Effector CD4-positive, alpha-beta T cell (primary cell): ENCODE results near the gene MT4.
"Not testable (repeated sequence)": the region's sequence is repeated elsewhere in the genome, so short reads cannot be mapped to it uniquely, and the experiment has no call there.

Experiments
- DNase-seq: peaks from one replicate; pipeline ENCODE4 v3.0.0-alpha.2; 2020

MT4 gene

DNA sequence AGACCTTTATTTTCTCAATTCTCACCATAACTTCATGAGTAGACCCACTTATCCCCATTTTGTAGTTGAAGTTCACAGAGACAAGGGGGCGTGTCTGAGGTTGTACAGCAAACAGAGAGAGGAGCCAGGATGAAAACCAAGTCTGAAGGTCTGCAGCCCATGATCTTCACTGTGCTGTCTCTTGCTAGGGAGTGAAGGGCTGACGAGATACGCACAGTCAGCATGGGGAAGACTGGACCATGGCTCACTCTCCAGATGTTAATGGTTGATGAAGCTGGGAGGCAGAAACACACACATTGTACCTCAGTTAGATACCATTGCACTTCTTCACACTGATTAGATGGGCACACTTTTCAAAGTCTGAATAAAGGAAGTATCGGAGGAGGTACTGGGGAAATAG is 5.8 kb upstream of the MT4 start:
- DNase-seq: no peak

DNA sequence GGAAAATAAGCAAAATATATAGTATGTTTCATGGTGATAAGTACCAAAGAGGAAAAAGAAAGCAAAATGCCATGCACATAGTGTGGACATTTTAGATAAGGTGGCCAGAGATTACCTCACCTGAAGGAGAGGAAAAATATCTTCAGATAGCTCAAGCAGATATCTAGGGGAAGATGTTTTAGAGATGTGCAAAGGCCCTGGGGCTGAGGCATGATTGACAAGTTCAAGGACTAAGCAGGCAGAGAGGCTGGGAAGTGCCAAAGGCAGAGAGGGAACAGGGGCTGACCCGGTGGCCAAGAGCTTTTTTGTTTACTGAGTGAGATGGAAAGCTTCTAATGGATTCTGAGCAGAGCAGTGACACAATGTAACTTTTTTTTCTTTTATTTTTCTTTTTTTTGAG is 4.4 kb upstream of the MT4 start:
- no peak for DNase-seq

DNA sequence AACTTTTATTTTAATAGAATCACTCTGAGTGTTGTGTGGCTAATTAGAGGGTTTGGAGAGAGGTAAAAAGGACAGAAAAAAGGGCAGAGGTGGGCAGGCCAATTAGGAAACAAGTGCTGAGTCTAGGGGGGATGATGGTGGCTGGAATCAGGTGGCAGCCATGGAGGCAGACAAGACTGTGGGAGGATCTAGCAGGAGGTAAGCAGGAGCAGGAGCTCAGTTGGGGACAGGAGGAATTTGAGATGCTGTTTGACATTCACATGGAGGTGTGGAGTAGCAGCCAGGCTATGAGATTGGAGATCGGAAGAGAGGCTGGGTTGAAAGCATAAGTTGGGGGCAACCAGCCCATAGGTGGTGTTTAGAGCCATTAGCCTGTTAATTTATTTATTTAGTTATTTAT is 3.7 kb upstream of the MT4 start:
- DNase-seq: no peak

DNA sequence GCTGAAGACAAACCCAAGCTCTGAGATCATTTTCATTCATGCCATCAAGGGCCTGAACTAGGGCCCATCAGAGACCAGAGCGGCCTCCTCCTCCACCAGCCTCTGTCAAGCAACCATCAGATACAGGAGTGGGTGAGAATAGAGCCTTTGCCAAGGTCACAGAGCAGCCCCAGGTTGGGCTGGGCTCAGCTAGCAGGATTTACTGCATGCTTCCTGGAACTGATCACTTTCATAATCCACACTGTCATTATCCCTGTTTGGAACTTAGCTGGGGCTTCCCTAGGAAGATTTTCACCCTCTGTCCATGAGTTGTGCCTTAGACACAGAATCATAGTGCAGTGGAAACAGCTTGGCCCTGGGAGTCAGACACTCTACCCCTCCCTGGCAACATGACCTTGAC is 5.1 kb downstream of the MT4 start:
- DNase-seq: no peak

DNA sequence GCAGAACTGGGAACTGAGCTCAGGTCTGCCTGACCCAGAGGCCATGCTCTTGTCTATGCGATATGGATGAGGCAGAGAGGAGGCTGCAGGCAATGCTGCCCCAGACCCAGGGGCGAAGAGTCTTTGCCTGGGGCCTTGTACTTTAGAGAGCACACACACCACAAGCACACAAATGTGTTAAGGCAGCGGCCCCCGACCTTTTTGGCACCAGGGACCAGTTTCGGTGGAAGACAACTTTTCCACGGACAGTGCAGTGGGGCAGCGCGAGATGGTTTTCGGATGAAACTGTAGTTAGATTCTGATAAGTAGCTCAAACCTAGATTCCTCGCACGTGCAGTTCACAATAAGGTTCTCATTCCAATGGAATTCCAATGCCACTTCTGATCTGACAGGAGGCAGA is 6.7 kb downstream of the MT4 start:
- DNase-seq: no peak

DNA sequence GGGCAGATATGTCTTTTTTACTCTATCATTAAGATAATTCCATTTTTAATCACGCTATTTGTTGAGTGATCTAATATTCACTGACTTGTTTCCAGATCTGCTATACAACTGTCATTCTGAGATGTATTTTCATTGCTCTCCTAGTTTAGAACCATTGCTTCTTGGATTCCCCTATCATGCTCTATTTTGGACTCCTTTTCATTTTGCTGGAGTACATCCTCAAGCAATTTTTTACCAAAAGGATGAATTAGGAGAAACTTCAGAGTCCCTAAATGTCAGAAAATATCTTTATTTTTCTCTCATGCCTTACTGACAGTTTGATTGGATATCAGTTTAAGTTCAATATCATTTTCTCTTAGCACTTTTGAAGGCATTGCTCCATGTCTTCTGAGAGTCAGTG is 9.8 kb downstream of the MT4 start:
- no peak for DNase-seq

DNA sequence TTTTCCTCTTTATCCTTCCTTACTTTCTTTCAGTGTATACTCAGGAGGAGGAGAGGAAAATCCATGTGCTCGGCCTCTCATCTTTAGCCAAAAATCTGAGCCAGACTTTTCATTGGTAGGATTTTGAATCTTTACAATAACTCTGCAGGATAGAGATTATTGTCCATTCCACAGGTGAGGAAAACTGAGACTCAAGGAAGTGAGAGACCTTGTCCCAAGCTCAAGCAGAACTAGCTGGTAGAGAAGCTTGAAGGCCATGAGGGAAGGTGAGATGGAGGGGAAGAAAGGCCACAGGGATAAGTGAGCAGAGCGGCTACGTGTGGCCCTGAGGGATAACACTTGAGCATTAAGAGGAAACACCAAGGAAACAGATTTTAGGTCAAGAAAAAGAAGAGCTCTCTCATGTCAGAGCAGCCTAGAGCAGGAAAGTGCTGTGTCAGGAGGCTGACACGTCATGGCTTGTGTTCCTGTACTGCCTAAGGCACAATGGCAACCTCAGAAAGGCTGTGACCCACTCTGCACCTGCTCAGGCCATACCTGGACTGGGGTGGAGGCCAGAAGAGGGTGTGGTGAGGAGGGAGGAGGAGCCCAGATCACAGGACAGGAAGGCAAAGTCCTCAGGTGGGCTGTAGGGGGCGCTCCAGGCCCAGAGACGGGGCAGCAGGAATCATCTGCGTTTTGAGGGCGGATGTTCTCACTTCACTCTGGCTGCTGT is 11.9 kb downstream of the MT4 start:
- peak; percentile 86 for DNase-seq

DNA sequence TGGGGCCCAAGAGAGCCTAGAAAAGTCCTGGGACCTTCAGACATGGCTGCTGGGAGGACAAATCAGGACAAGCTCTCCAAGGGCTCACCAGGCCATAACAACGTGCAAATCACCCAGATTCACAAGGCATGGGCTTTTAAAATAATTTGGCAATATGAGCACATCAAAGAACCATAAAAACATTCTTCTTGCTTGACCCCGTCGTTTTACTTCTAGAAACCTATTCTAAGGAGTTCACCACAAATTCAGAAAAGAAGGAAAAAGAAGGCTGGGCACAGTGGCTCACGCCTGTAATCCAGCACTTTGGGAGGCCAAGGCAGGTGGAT is 12.4 kb downstream of the MT4 start:
- DNase-seq: no peak

DNA sequence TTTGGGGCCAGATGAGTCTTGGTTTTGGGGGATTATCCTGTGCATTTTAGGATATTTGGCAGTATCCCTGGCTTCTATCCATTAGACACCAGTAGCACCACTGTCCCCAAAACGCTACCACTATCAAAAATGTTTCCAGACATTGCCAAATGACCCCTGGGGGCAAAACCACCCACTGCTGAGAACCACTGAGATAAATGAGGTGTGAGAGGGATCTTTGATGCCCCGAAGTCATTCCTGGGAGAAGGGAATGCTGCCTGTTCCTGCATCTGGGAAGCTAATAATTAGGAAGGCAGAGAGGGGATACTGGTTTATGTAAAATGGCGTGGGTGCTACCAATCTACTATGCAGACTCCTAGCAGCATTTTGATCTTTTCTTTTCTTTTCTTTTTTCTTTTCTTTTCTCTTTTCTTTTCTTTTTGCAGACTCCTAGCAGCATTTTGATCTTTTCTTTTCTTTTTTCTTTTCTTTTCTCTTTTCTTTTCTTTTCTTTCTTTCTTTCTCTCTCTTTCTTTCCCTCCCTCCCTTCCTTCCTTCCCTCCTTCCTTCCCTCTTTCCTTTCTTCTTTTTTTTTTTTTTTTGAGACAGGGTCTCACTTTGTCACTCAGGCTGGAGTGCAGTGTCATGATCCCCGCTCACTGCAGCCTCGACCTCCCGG is 15.6 kb downstream of the MT4 start:
- DNase-seq: no peak

DNA sequence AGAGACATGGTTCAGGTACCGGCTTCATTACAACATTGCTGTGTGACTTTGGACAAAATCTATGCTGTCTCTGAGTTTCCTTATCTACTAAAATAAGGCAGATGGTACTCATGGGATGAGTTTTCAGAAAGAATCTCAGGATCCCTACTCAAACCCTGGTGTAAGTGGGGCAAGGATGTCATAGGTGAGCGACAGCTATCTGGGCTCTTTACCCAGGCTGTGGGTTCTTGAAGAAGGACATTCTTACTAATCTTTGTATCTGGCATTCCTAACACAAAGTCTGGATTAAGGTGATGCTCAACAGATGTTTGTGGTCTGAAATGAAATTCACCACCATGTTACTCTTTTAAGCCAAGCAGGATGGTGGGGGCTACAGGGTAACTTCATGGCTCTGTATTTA is 18.0 kb downstream of the MT4 start:
- DNase-seq: not testable (repeated sequence)

DNA sequence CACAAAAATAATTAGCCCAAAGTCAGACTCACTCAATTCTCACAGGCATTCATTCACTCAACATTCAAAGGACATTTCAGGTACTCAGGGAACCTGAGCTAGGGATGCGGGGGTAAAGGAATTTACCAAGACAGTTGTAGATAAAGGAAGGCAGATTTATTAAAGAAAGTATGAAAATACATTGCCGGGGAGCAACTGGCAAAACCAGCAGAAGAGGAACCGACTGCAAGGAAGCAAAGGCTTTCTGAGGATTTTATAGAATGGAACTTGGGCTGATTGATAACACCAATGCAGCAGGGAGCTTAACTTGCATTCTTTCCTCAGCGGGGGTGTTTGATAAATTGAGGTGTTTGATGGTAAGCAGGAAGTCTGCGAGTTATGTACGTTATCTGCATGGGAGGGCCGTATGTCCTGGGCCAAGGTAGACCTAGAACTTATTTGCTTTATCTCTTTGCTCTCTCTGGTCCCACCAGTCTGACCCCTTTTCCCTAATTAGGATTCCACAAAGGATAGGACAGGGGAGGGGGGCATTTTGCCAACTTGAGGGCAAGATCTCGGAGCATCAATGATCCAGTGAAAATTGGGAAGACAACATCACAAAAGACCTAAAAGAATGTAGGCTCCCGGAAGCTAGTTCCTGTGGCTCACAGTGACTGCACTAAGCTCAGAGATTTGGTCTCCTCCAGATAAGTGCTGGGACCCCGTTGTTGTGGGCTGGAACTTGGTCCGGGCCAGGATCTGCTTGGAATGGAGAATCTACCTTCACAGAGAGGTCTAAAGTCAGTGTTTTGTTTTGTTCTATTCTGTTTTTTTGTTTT is 18.7 kb downstream of the MT4 start:
- DNase-seq: no peak

DNA sequence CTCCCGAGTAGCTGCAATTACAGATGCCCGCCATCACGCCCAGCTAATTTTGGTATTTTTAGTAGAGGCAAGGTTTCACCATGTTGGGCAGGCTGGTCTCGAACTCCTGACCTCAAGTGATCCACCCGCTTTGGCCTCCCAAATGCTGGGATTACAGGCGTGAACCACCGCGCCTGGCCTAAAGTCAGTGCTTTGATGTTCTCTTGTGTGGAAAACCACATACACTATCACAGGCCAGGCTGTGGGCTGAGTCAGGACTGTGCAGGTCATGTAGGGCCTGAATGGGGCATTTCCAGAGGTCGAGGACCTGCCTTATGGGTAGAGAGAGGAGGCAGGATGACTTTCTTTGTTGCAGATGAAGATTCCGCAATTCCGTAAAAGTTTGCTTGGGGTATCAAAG is 19.4 kb downstream of the MT4 start:
- DNase-seq: no peak

DNA sequence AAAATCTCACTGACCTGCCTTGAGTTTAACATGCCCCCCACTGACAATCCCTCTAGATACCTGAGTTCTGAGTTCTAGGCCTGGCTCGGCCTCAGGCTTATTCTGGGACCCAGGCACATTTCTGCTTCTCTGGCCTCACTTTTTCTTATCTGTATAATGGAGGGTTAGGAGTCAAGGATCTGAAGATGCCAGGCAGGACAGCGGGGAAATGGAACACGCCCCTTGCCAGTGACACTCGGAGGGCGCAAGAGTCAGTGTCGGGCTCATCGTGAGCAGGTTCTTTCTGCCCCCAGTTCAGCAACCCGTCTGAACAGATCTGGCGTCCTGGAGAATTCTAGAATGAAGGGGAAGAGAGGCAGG is 23.9 kb downstream of the MT4 start:
- DNase-seq: no peak

DNA sequence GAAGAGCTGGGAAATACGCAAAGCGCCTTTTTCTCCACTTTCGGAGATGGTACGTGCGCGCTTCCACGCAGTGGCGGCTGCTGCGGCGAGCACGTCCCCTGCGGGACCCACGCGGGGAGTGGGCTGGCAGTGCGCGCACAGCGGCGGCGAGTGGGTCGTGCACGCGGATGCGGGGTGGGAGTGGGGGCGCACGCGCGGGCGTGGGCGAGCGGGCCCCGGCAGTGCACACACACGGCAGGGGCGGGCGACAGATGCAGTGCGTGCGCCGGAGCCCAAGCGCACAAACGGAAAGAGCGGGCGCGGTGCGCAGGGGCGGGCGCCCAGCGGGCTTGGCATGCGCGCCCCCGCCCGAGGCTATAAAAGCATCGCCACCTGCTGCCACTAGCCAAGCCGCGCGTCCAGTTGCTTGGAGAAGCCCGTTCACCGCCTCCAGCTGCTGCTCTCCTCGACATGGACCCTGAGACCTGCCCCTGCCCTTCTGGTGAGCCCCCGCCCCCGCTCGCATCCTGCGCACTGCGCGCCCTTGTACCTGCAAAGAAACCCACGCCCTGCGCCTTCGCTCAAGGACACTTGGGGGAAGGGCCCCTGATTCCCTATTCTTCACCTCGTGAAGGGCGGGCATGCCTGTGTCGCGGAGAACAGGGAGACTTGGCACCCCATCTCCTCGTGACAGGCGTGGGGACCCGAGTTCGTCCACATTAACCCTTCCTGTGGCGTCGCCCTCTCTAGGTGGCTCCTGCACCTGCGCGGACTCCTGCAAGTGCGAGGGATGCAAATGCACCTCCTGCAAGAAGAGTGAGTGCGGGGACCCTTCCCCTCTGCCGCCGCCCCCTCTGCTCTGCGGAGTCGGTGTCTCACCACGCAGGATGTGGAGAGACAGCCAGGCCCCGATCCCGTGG is 24.5 kb downstream of the MT4 start, which contains the start of gene MT3:
TSS of gene MT3 (plus strand) at position 388 of the 899 bp plus-strand sequence. CDS start at position 451, 63 bp downstream.
- DNase-seq: no peak

DNA sequence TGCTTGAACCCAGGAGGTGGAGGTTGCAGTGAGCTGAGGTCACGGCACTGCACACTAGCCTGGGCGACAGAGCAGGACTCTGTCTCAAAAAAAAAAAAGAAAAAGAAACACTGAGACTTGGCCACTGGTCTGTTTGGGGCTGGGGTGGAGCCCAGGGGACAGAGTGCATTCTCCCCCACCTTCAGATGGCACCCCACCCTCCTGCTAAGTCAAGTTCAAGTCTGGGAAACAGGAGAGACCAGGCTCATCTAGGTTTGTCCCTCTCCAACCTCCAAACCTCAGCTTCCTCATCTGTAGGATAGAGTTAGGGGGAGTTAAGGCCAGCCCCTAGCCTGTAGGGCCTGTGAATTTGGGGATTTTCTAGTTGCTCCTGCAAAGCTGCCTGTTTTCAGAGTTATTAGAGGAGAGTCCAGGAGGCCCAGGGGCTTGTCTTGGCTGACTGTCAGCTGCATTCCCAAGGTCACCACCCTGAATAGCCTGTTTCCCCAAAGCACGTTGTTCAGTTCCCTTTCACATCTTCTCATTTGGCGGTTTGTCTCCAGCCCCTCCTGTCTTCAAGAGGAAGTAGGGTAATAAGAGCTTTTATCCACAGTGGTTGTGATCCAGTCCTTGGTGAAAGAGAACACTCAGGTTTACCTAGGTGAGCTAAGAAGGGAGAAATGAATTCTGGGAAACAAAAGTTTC is 26.6 kb downstream of the MT4 start:
- no peak for DNase-seq

DNA sequence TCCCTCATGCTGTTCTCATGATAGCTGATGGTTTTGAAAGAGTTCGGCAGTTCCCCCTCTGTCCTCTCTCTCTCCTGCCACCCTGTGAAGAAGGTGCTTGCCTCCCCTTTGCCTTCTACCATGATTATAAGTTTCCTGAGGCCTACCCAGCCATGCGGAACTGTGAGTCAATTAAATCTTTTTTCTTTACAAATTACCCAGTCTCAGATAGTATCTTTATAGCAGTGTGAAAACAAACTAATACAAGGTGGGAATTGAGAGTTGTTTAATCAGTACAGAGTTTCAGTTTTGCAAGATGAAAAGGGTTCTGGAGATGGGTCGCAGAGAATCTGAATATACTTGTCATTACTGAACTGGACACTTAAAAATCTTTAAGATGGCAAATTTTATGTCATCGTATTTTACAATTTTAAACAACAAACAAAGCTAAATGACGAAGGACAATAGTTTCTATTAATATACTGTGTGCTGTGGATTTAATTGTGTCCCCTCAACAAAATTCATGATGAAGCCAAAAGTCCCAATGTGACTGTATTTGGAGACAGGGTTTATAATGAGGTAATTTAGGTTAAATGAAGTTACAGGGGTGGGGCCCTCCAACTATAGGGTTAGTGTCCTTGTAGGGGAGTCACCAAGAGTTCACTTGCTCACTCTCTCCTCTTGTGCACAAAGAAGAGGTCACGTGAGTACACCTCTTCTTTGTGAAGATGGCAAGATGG is 28.9 kb downstream of the MT4 start:
- DNase-seq: no peak

DNA sequence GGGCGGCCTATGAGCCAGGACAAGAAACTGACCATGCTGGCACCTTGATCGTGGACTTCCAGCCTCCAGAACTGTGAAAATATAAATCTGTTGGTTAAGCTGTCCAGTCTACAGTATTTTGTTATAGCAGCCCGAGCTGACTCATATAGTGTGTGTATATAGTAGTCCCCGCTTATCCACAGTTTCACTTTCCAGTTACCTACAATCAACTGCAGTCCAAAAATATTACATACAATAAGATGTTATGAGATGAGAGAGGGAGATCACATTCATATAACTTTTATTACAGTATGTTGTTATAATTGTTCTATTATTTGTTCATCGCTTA is 29.4 kb downstream of the MT4 start:
- no peak for DNase-seq

DNA sequence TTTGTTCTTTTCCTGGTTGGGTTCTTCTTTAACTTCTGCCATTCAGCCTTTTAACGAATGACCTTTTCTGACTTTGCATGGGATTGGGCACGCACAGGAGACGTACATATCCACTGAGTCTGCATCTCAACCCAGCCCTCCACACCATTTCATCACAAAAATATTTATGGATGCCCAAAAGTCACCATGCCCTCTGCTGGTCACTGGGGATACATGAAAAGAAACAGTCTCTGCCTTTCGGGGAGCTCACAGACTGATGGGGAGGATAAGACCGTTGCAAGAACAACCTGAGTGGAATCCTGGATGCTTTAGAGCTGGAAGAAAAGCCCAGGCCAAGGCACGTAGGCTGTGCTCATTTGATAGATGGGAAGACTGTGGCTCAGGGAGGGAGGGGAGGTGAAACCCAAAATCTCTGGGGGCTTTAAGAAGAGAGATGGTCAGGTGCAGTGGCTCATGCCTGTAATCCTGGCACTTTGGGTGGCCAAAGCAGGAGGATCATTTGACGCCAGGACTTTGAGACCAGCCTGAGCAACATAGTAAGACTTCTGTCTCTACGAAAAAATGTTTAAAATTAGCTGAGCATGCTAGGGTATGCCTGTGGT is 35.6 kb downstream of the MT4 start:
- no peak for DNase-seq

DNA sequence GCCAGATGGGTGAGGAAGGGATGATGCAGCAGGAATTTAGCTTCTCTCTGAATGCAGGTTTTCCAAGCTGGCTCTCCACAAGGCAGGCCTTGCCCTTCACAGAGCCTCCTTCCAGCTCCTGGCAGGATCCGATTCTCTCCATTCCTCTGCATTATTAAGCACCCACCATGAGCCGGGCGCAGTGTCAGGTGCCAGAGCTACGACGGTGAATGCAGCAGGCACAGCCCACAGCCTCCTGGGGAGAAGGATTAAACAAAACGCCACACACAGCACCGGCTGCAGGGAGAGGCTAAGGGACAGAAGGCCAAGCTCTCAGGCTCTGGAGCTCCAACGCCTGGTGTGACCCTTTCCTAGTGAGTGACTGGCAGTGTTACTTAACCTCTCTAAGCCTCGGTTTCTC is 36.5 kb downstream of the MT4 start:
- no peak for DNase-seq

DNA sequence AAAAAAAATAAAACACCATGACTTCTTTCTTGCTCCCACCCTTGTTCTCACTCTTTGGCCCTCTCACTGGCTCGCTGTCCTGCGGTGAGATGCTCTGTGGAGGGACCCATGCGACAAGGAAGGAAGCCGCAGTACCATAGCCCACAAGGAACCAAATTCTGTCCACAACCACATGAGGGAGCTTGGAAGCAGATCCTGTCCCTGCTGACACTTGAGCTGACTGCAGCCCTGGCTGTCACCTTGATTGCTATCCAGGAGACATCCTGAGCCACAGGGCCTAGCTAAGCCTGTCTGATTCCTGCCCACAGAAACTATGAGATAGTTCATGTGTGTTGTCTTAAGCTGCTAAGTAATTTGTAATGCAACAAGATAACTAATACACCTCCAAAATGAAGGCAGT is 38.7 kb downstream of the MT4 start:
- DNase-seq: no peak

DNA sequence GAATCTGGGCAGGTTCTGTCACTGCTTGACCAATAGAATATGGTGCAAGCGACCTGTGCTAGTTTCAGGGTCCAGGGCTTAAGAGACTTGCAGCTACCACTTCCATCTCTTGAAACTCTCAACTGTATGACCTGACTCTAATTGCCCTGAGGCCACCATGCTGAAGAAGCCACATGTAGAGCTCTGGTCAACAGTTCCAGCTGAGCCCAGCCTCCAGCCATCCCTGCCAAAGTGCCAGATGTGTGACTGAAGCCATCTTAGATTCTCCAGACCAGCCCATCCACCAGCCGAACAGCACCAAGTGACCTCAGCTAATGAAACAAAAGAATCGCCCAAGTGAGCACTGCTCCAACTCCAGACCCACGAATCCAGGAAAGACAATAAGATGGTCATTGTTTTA is 40.1 kb downstream of the MT4 start:
- no peak for DNase-seq

DNA sequence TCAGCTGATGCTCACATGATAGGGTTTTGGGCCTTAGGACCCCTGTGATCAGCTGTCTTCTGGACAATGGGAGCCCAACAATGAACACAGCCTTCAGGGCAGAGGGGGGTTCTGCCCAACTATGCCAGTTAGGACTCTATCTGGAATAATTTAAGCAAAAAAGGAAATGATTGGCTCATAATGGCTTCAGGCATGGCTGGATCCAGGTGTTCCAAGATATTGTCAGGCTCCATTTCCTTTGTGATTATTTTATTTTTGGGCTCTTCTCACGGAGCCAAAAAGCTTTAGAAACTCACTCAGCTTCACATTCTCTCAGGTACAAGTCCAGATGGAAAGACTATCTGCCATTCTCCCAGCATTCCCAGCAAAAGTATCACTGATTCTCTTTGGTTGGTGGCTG is 40.6 kb downstream of the MT4 start:
- no peak for DNase-seq
